HepG2 (cell line): Measurements from ENCODE around the gene RTEL1. TPM values are rescaled to one million over a fixed set of nuclear protein-coding genes. Genes with fewer than 3 reads are reported as not detected.

Source experiments
- ATAC-seq: fragments of 200-7000 bp; cut with Tn5 transposase; 3 replicates; pipeline ENCODE4 v1.9.1; 2020; ENCODE audit warnings: mild to moderate bottlenecking, moderate library complexity
- BruUV-seq: library from RNA; stranded (reverse); fragments of 400-500 nt; replicated peaks from 2 replicates; lab custom pipeline; 2021; lab: Mats Ljungman, UMichigan
- CTCF ChIA-PET: fragments of 300-600 bp; formaldehyde crosslinking; extraction: SDS; loops from one replicate; lab custom pipeline; 2021; ENCODE audit warnings: low total read pairs, inconsistent platforms, low intra/inter-chr PET ratio; lab: Yijun Ruan, JAX
- POLR2A ChIA-PET: fragments of 350-600 bp; sonication (Branson Sonifier 250); formaldehyde crosslinking; loops from one replicate; lab custom pipeline; 2020; ENCODE audit warnings: antibody characterized with exemption, inconsistent platforms; lab: Yijun Ruan, JAX
- DNase-seq: peaks from one replicate; pipeline ENCODE4 v3.0.0-alpha.2; 2015; ENCODE audit warnings: low spot score
- FAIRE-seq: peaks from 3 replicates; lab custom pipeline; 2011; peaks lifted over from hg19 to GRCh38; lab: Jason Lieb, UNC
- H2AFZ ChIP-seq: one replicate; pipeline ENCODE4 v1.6.1; 2011; ENCODE audit warnings: low read length, inconsistent platforms
- H3K27ac ChIP-seq: fragments of 300-600 bp; 3 replicates; pipeline ENCODE4 v1.8.0; 2011; ENCODE audit warnings: mixed run types, mild to moderate bottlenecking, mixed read lengths, low read length, inconsistent platforms; ENCODE audit not compliant: insufficient read depth; ENCODE audit errors: extremely low read length
- H3K27me3 ChIP-seq, 2 experiments: fragments of 200-600 bp in 1 of 2; 2 replicates in 1 of 2; 3 replicates in 1 of 2; pipeline versions ENCODE4 v1.6.0 to v1.8.0; 2011; ENCODE audit warnings: low read length in 2 of 2, mild to moderate bottlenecking in 2 of 2, moderate library complexity in 2 of 2, inconsistent platforms in 1 of 2; ENCODE audit not compliant: insufficient read depth in 2 of 2, control insufficient read depth in 1 of 2
- H3K36me3 ChIP-seq, 2 experiments: fragments of 200-600 bp in 1 of 2; replicated peaks in 1 of 2; 2 replicates in 1 of 2; 3 replicates in 1 of 2; pipeline versions ENCODE4 v1.5.1 to v1.8.0; 2011; ENCODE audit warnings: low read length in 2 of 2, inconsistent platforms in 1 of 2; ENCODE audit not compliant: insufficient read depth in 2 of 2, control insufficient read depth in 1 of 2
- H3K4me1 ChIP-seq: 2 replicates; pipeline ENCODE4 v1.5.1; 2012; ENCODE audit warnings: low read length, inconsistent platforms; ENCODE audit not compliant: insufficient read depth
- H3K4me2 ChIP-seq: 2 replicates; pipeline ENCODE4 v1.6.0; 2011; ENCODE audit warnings: low read depth, low read length, inconsistent platforms
- H3K4me3 ChIP-seq, 3 experiments: fragments of 200-600 bp in 1 of 3; sonication (generic), shearing (Covaris generic) in 1 of 3; replicated peaks in 1 of 3; 2 replicates each; pipeline ENCODE4 v1.5.1; 2011 to 2016; ENCODE audit warnings: low read length in 3 of 3, inconsistent platforms in 2 of 3, low read depth in 2 of 3, mild to moderate bottlenecking in 2 of 3, control low read depth in 1 of 3, mixed read lengths in 1 of 3; ENCODE audit not compliant: insufficient read depth in 1 of 3
- H3K79me2 ChIP-seq: one replicate; pipeline ENCODE4 v1.6.1; 2011; ENCODE audit warnings: low read length, inconsistent platforms; ENCODE audit not compliant: insufficient read depth
- H3K9ac ChIP-seq: 2 replicates; pipeline ENCODE4 v1.6.0; 2011; ENCODE audit warnings: mild to moderate bottlenecking, low read depth, low read length, inconsistent platforms; ENCODE audit not compliant: insufficient read depth
- H3K9me3 ChIP-seq: 2 replicates; pipeline ENCODE4 v1.5.1; 2012; ENCODE audit warnings: mild to moderate bottlenecking, low read length
- H4K20me1 ChIP-seq: 2 replicates; pipeline ENCODE4 v1.6.0; 2011; ENCODE audit warnings: inconsistent platforms, mild to moderate bottlenecking, low read length, moderate library complexity; ENCODE audit not compliant: insufficient read depth
- ATF7-NPFF ChIP-seq: sonication (generic); formaldehyde crosslinking; IDR thresholded peaks from 2 replicates; pipeline ENCODE4 v1.8.1; 2023; ENCODE audit warnings: mild to moderate bottlenecking, low read depth, missing genetic modification reagents, moderate library complexity
- EP300 ChIP-seq, 3 experiments: sonication (generic) in 1 of 3; formaldehyde crosslinking in 1 of 3; IDR thresholded peaks; 2 replicates each; pipeline versions ENCODE4 v1.5.1 to v1.6.1; 2011 to 2020; ENCODE audit warnings: low read depth in 2 of 3, low read length in 2 of 3, borderline replicate concordance in 1 of 3, improper control_type of control experiment in 1 of 3, mild to moderate bottlenecking in 1 of 3, missing genetic modification reagents in 1 of 3, moderate library complexity in 1 of 3
- ETV6 ChIP-seq: sonication (generic); formaldehyde crosslinking; conservative IDR thresholded peaks from 2 replicates; pipeline ENCODE4 v1.4.0; 2020; ENCODE audit warnings: missing genetic modification reagents
- HNRNPK ChIP-seq: fragments of 200-400 bp; formaldehyde crosslinking; IDR thresholded peaks from 2 replicates; pipeline ENCODE4 v1.6.1; 2018; ENCODE audit warnings: low read length, low read depth, moderate library complexity, mild to moderate bottlenecking; ENCODE audit not compliant: poor library complexity, severe bottlenecking
- HOXA9 ChIP-seq: sonication (generic); formaldehyde crosslinking; IDR thresholded peaks from 2 replicates; pipeline ENCODE4 v1.8.1; 2022; ENCODE audit warnings: missing genetic modification reagents, mild to moderate bottlenecking, moderate library complexity, borderline replicate concordance
- MAFK ChIP-seq, 2 experiments: IDR thresholded peaks in 1 of 2; conservative IDR thresholded peaks in 1 of 2; 2 replicates each; pipeline ENCODE4 v1.6.1; 2011; ENCODE audit warnings: improper control_type of control experiment in 2 of 2, low read length in 2 of 2
- NFRKB ChIP-seq: fragments of 450-650 bp; IDR thresholded peaks from 2 replicates; pipeline ENCODE4 v1.6.1; 2017
- NR2F1 ChIP-seq, 2 experiments: fragments of 450-650 bp in 1 of 2; formaldehyde crosslinking in 1 of 2; IDR thresholded peaks; 2 replicates each; pipeline versions ENCODE4 v1.5.0 to v1.6.1; 2016 to 2020; ENCODE audit warnings: mild to moderate bottlenecking in 1 of 2, missing compliant biosample characterization in 1 of 2, missing genetic modification reagents in 1 of 2, moderate library complexity in 1 of 2
- NRL ChIP-seq: sonication (generic); formaldehyde crosslinking; IDR thresholded peaks from 2 replicates; pipeline ENCODE4 v1.5.0; 2020; ENCODE audit warnings: missing genetic modification reagents, mild to moderate bottlenecking, moderate library complexity, borderline replicate concordance
- POLR2AphosphoS5 ChIP-seq: IDR thresholded peaks from 2 replicates; pipeline ENCODE4 v1.6.1; 2012; ENCODE audit warnings: low read depth, low read length
- RAD21 ChIP-seq: fragments of 450-650 bp; formaldehyde crosslinking; IDR thresholded peaks from 2 replicates; pipeline ENCODE4 v1.5.0; 2020; ENCODE audit warnings: mild to moderate bottlenecking
- RBM39 ChIP-seq: fragments of 200-400 bp; formaldehyde crosslinking; IDR thresholded peaks from one replicate; pipeline ENCODE4 v1.6.1; 2018; ENCODE audit warnings: antibody characterized with exemption, mild to moderate bottlenecking, low read depth, low read length; ENCODE audit not compliant: poor library complexity, severe bottlenecking
- TEAD3 ChIP-seq: optimal IDR thresholded peaks from 2 replicates; pipeline ENCODE3; 2016; ENCODE audit warnings: borderline replicate concordance
- TMF1 ChIP-seq: sonication (generic); formaldehyde crosslinking; IDR thresholded peaks from 2 replicates; pipeline ENCODE4 v1.8.1; 2022; ENCODE audit warnings: low read depth, missing genetic modification reagents
- ZNF121 ChIP-seq: sonication (generic); formaldehyde crosslinking; IDR thresholded peaks from 2 replicates; pipeline ENCODE4 v1.5.0; 2020; ENCODE audit warnings: mild to moderate bottlenecking, missing genetic modification reagents
- ZNF550 ChIP-seq: sonication (generic); formaldehyde crosslinking; IDR thresholded peaks from 2 replicates; pipeline ENCODE4 v1.4.0; 2020; ENCODE audit warnings: mild to moderate bottlenecking, missing genetic modification reagents, borderline replicate concordance
- ZNF577 ChIP-seq: sonication (generic); formaldehyde crosslinking; IDR thresholded peaks from 2 replicates; pipeline ENCODE4 v1.4.0; 2020; ENCODE audit warnings: mild to moderate bottlenecking, low read depth, missing genetic modification reagents, borderline replicate concordance
- ZNF672 ChIP-seq: sonication (generic); formaldehyde crosslinking; IDR thresholded peaks from 2 replicates; pipeline ENCODE4 v1.8.1; 2022; ENCODE audit warnings: missing genetic modification reagents
- WGBS: methylation state at CpG from one replicate; pipeline ENCODE4 v1.1.6; 2017; ENCODE audit warnings: low lambda C conversion rate; 5-methylcytosine and 5-hydroxymethylcytosine counted together
- in situ Hi-C: cut with HindIII; loops from 2 replicates; pipeline ENCODE4 v1.10.0; 2017; ENCODE audit warnings: low pct_unique_long_range_greater_than_20kb; ENCODE audit not compliant: extremely low pct_ligation_motif_present
- intact Hi-C: fragments of 100-400 bp; cut with micrococcal nuclease; formaldehyde crosslinking; loops from one replicate; pipeline ENCODE4 v1.10.0; 2022; ENCODE audit not compliant: unreplicated experiment
- polyA plus RNA-seq, 8 experiments: library from polyadenylated mRNA; depleted of rRNA in 3 of 8; stranded (reverse) in 7 of 8; unstranded in 1 of 8; fragments of >200 nt; fragmentation: Illumina TruSeq in 4 of 8; extraction: Trizol in 4 of 8; gene quantifications; 2 replicates each; pipeline versions ENCODE4 v1.2.1 to v1.2.3, GENCODE V29; 2011 to 2016; ENCODE audit warnings: low read depth in 4 of 8, missing spikeins in 1 of 8, mixed read lengths in 1 of 8; ENCODE audit not compliant: insufficient read depth in 1 of 8
- total RNA-seq, 5 experiments: library from RNA; depleted of rRNA; stranded (reverse); fragments of >200 nt; fragmentation: Illumina TruSeq; extraction: Trizol; gene quantifications; 2 replicates each; pipeline ENCODE4 v1.2.3, GENCODE V29; 2016; ENCODE audit warnings: low read depth in 1 of 5
- TF ChIP-seq, protein P1 (sequence below): sonication (generic); formaldehyde crosslinking; IDR thresholded peaks from 2 replicates; pipeline ENCODE4 v1.5.0; 2020; ENCODE audit warnings: missing genetic modification reagents
- TF ChIP-seq, protein P2 (sequence below): sonication (generic); formaldehyde crosslinking; IDR thresholded peaks from 2 replicates; pipeline ENCODE4 v1.8.0; 2022; ENCODE audit warnings: mild to moderate bottlenecking, missing genetic modification reagents, borderline replicate concordance
- TF ChIP-seq, protein P3 (sequence below): sonication (generic); formaldehyde crosslinking; IDR thresholded peaks from 2 replicates; pipeline ENCODE4 v1.5.0; 2020; ENCODE audit warnings: missing genetic modification reagents

Gene RTEL1
- total and polyA plus RNA-seq, 2 of the 13 experiments (the other 11 are each of a cell fraction or from before 2014, with no cell fraction given): 21.8 to 36.4 TPM

DNA sequence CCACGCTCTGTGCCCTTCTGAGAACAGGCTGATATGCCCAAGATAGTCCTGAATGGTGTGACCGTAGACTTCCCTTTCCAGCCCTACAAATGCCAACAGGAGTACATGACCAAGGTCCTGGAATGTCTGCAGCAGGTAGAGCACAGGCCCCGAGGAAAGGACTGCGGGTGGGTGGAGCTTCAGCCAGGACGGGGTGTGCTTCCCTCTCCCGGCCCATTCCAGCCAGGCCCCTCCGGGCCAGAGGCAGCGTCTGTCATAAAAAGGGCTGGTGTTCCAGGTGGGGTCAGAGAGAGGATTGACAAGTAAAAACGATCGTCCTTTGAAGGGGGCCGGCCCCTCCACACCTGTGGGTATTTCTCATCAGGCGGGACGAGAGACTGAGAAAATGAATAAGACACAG is 1.3 kb downstream of the RTEL1 start:
- Histone ChIP-seq H3K4me1 (peaks cover 31% of the 10 kb centered on the region), H3K4me3 (peak overlapping the region; percentile 78 to 95 (median 94)), H3K9ac (peak overlapping the region; percentile 87), H3K27ac (peak overlapping the region; percentile 65), H3K9me3 (no peaks in the 10 kb centered on the region), H2AFZ (no peak overlapping the region), H3K4me2 (peak overlapping the region; percentile 93), H3K36me3 (peaks cover 21 to 31% of the 10 kb centered on the region in 2 experiments), H4K20me1 (no peaks in the 10 kb centered on the region), H3K79me2 (peaks cover 17% of the 10 kb centered on the region), H3K27me3 (no peaks in the 10 kb centered on the region; a peak in 1 of 5 replicates)
- ChIA-PET POLR2A (interaction anchor here (0.6 to 2.8 kb wide), 5 partner anchors 32 to 406 kb away, joined by 3 to 30 read pairs (median 3); partner anchors contain the start of genes GMEB2 and PRPF6), CTCF (no interaction called here)
- in situ Hi-C loops: no loop called here
- TF ChIP-seq NFRKB: no peak
- no peak for TF ChIP-seq ATF7-NPFF (CRISPR knock-in tag)
- TF ChIP-seq ZNF550 (CRISPR knock-in tag): peak; percentile 6; the same call in 1 of the 2 replicates
- TF ChIP-seq, protein P1, sequence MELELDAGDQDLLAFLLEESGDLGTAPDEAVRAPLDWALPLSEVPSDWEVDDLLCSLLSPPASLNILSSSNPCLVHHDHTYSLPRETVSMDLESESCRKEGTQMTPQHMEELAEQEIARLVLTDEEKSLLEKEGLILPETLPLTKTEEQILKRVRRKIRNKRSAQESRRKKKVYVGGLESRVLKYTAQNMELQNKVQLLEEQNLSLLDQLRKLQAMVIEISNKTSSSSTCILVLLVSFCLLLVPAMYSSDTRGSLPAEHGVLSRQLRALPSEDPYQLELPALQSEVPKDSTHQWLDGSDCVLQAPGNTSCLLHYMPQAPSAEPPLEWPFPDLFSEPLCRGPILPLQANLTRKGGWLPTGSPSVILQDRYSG: no peak
- TF ChIP-seq MAFK (conservative IDR thresholded peaks at IDR 0.05 in 1 of 2, IDR thresholded peaks at IDR 0.05 in 1 of 2; ENCODE audit: low read length in 2 of 2): no peak
- no peak for TF ChIP-seq NR2F1 (CRISPR knock-in tag; IDR thresholded peaks at IDR 0.05)
- TF ChIP-seq HNRNPK: no peak
- TF ChIP-seq HOXA9: 0 out of 2 replicates have a peak, but pooled peaks have one; percentile 15
- TF ChIP-seq TEAD3 (CRISPR knock-in tag): peak; percentile 38
- peak; percentile 80 for TF ChIP-seq ZNF121
- TF ChIP-seq, protein P2, sequence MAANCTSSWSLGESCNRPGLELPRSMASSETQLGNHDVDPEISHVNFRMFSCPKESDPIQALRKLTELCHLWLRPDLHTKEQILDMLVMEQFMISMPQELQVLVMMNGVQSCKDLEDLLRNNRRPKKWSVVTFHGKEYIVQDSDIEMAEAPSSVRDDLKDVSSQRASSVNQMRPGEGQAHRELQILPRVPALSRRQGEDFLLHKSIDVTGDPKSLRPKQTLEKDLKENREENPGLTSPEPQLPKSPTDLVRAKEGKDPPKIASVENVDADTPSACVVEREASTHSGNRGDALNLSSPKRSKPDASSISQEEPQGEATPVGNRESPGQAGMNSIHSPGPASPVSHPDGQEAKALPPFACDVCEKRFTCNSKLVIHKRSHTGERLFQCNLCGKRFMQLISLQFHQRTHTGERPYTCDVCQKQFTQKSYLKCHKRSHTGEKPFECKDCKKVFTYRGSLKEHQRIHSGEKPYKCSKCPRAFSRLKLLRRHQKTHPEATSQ (CRISPR knock-in tag): 0 out of 2 replicates have a peak, but pooled peaks have one; percentile 14
- no peak for TF ChIP-seq ETV6
- TF ChIP-seq NRL (CRISPR knock-in tag): 0 out of 2 replicates have a peak, but pooled peaks have one; percentile 0
- no peak for TF ChIP-seq ZNF577 (CRISPR knock-in tag)
- no peak for TF ChIP-seq EP300 (IDR thresholded peaks at IDR 0.05; ENCODE audit: low read depth in 2 of 2, low read length in 2 of 2)
- no peak for TF ChIP-seq EP300 (CRISPR knock-in tag; IDR thresholded peaks at IDR 0.05; ENCODE audit: borderline replicate concordance)
- TF ChIP-seq POLR2AphosphoS5: 0 out of 2 replicates have a peak, but pooled peaks have one; percentile 27
- TF ChIP-seq ZNF672 (CRISPR knock-in tag): 0 out of 2 replicates have a peak, but pooled peaks have one; percentile 3
- 0 out of 2 replicates have a peak, but pooled peaks have one; percentile 20 for TF ChIP-seq RAD21 (CRISPR knock-in tag)
- TF ChIP-seq RBM39: no peak
- TF ChIP-seq TMF1 (CRISPR knock-in tag): no peak
- TF ChIP-seq, protein P3, sequence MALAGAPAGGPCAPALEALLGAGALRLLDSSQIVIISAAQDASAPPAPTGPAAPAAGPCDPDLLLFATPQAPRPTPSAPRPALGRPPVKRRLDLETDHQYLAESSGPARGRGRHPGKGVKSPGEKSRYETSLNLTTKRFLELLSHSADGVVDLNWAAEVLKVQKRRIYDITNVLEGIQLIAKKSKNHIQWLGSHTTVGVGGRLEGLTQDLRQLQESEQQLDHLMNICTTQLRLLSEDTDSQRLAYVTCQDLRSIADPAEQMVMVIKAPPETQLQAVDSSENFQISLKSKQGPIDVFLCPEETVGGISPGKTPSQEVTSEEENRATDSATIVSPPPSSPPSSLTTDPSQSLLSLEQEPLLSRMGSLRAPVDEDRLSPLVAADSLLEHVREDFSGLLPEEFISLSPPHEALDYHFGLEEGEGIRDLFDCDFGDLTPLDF (CRISPR knock-in tag): no peak
- no TSS peak for BruUV-seq
- WGBS: 53% methylated on average over 13 of the region's 13 CpGs
- FAIRE-seq (peak; percentile 74), ATAC-seq (peak; percentile 49), DNase-seq (no peak)
- intact Hi-C loops: loop anchor here (10.0 kb wide), 1 partner anchor 125 kb away; the partner anchor contains the start of gene PTK6
